NCI-H1694 treated with DMSO at 0.1 percent for 48 hours (cell line): ENCODE results near the gene CACNA1S.
A peak's percentile ranks its signal among the peaks of the same experiment; 100 is the strongest.

Source experiments
- DNase-seq: peaks from one replicate; lab custom pipeline; 2025; lab: John Stamatoyannopoulos, UW

CACNA1S gene

GRCh38 chr1:201116091-201116490 is 3.9 kb upstream of the CACNA1S start:
- no peak for DNase-seq

GRCh38 chr1:201115390-201115937 is 3.2 kb upstream of the CACNA1S start:
- DNase-seq: no peak

- peak; percentile 97 for DNase-seq
Measured at GRCh38 chr1:201114245-201115131, 2.3 kb upstream of the CACNA1S start.

- DNase-seq: no peak
Measured at GRCh38 chr1:201113451-201114244, 1.4 kb upstream of the CACNA1S start.

GRCh38 chr1:201112926-201113325 is 700 bp upstream of the CACNA1S start:
- no peak for DNase-seq

- no peak for DNase-seq
Measured at GRCh38 chr1:201111672-201112071, 554 bp downstream of the CACNA1S start.

GRCh38 chr1:201111156-201111555 is 1.1 kb downstream of the CACNA1S start:
- DNase-seq: no peak

GRCh38 chr1:201110616-201111015 is 1.6 kb downstream of the CACNA1S start:
- no peak for DNase-seq

- no peak for DNase-seq
Measured at GRCh38 chr1:201110138-201110537, 2.1 kb downstream of the CACNA1S start.

- DNase-seq: no peak
Measured at GRCh38 chr1:201109651-201110050, 2.6 kb downstream of the CACNA1S start.

GRCh38 chr1:201108614-201109013 is 3.6 kb downstream of the CACNA1S start:
- no peak for DNase-seq

GRCh38 chr1:201105688-201106087 is 6.5 kb downstream of the CACNA1S start:
- no peak for DNase-seq

- DNase-seq: no peak
Measured at GRCh38 chr1:201104141-201104540, 8.1 kb downstream of the CACNA1S start.

GRCh38 chr1:201103666-201104065 is 8.6 kb downstream of the CACNA1S start:
- DNase-seq: no peak

GRCh38 chr1:201100169-201100930 is 11.9 kb downstream of the CACNA1S start:
- no peak for DNase-seq

- no peak for DNase-seq
Measured at GRCh38 chr1:201098992-201099677, 13.1 kb downstream of the CACNA1S start.

- no peak for DNase-seq
Measured at GRCh38 chr1:201096977-201097856, 15.0 kb downstream of the CACNA1S start.

- DNase-seq: peak; percentile 79
Measured at GRCh38 chr1:201096041-201096461, 16.2 kb downstream of the CACNA1S start.

- no peak for DNase-seq
Measured at GRCh38 chr1:201095581-201095980, 16.6 kb downstream of the CACNA1S start.

GRCh38 chr1:201094832-201095231 is 17.4 kb downstream of the CACNA1S start:
- DNase-seq: no peak
